Stimulated activated CD4-positive, alpha-beta T cell treated with anti-CD3 and anti-CD28 coated beads, TNF-alpha, amount 100 ng/mL, for 4 hours (primary cell): Measurements from ENCODE around the gene LAPTM5.
A peak's percentile ranks its signal among the peaks of the same experiment; 100 is the strongest.

Experiments used
- DNase-seq, 3 experiments: peaks; one replicate each; pipeline ENCODE4 v3.0.0-alpha.2; 2020; ENCODE audit warnings: low read depth in 3 of 3

The LAPTM5 gene

DNA sequence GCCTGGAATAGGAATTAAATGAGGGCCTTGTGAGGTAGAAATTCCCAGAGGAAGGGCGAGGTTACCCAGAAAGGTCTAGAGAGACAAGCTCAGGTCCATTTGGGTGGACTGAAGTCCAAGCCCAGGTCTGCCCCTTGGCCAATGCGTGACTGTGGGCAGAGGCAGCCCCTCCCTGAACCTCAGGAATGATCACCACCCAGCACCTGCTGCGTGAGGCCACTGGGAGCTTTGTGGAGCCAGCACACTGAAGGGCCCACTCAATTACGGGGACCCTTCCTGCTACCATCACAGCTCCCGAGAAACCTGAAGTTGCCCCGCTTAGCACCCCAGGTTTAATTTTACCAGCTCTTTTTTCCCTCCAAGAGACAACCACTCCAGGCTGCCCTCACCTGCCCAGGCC is 27.7 kb downstream of the LAPTM5 start:
- DNase-seq, result no peak

- no peak for DNase-seq
These were observed 28.5 kb downstream of the LAPTM5 start for GRCh38 chr1:30728832-30729638.

GRCh38 chr1:30728340-30728739 is 29.2 kb downstream of the LAPTM5 start:
- no peak for DNase-seq

- no peak for DNase-seq
These were observed 29.8 kb downstream of the LAPTM5 start for GRCh38 chr1:30727824-30728223.

DNA sequence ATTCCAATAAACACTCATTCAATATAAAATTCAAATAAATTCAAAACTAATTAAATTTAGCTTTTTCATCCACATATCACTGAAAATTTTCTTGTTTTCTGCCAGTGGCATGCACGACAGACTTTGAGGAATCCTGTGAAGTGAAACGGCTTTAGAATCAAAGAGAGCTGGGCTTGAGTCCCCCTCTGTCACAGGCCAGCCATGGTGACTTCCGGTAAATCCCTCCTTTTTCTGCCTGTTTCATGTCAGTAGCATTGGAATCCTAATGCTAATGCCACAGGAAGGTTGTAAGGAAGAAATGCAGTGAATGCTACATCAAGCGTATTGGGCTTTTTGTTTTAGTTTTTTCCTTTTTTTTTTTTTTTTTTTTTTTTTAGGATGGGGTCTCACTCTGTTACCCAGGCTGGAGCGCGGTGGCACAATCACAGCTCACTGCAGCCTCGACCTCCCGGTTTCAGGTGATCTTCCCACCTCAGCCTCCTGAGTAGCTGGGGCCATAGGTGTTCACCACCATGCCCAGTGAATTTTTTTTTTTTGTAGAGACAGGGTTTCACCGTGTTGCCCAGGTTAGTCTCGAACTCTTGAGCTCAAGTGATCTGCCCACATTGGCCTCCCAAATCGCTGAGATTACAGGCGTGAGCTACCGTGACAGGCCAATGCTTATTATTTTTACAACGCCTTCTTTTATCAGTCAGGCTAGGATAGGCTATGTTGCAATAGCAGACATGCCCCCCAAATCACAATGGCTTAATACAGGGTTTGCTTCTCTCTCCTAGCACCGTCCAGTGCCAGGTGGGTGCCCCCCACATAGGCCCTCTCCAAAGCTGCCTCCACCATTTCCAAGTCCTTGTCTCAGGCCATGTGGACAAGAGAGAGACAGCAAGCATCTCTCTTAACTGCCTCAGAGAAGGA is 30.5 kb downstream of the LAPTM5 start:
- no peak for DNase-seq

DNA sequence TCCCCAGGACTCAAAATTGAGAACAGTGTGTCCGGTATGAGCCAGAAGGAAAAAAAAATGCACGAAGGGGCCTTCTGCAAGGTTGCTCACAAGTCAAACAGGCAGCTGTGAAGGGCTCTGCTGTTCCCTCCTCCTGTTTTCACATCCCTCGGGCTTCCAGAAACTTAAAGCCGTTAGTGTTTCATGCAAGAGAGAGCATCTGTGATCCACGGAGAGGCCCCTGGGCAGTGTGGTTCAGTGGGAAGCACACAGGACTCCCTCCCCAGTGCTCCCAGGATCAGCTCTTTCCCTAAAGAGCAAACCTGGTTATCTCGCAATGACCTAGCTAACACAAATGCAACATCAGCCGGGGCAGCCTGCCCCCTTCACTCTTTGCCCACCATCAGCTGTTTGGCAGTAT is 31.3 kb downstream of the LAPTM5 start:
- DNase-seq, result no peak

DNA sequence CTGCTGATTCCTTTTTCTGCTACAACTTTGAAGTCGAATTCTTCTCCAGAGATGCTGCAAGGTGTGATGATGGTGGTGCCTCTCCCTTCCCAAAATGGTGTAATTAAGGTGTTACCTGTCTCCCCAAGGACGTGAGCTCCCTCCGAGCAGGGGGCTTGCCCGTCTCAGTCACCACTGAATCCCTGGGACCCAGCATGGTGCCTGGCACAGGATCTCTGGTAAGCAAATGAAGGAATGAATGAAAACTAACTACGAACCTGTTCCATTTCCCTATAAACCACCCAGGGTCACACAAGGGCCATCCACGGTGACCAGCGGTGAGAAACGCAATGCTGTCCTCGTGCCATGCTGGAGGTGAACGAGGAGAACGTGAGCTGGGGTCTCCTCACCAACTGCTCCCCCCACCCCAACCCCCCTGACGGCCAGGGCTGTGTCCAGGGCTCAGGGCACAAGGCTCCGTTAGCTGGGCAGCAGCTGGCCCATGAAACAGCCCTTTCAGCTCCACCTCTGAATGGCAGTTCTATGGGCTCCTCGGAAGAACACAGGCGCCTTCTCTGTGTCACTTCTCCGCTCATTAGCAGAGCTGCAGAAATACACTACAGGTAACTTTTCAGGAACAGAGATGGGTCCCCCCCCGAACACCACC is 32.0 kb downstream of the LAPTM5 start:
- DNase-seq, result no peak

DNA sequence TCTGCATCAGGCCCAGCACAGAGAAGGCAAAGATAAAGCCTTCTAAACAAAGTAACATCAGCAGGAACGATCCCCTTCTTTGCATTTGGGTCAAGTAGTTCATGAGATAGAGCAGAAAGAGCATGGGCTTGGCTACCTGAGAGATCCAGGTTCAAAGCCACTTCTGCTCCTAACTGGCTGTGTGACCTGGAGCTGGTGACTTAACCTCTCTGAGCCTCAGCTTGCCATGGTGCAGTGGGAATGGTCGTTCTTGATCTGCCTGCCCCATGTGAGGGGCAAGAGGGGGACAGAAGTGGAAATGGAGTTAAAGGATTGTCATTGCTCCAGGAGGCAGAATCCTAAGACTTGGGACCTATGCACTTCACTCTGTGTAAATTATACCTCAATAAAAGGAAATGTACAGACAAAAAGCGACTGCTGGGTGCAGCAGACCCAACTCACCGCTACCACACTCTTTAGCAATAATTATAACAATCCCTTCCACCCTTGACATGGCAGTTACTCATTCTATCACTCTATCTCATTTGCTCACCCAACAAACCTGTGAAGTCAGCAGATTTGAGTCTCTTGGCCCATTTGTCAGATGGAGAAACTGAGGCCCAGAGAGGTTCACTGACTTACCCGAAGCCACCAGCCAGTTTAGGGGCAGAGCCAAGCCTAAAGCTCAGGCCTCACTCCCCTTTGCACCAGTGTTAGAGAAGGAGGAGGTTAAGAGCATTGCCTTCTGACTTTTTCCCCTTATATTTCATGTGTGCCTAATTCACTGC is 32.7 kb downstream of the LAPTM5 start:
- DNase-seq, result no peak

GRCh38 chr1:30724175-30724574 is 33.4 kb downstream of the LAPTM5 start:
- DNase-seq, result no peak

- DNase-seq, result no peak
These were observed 34.2 kb downstream of the LAPTM5 start, which contains the start of gene MATN1 for GRCh38 chr1:30723331-30723755. MATN1 (minus strand) TSS chr1:30723585; CDS start chr1:30723551, 34 bp downstream.

DNA sequence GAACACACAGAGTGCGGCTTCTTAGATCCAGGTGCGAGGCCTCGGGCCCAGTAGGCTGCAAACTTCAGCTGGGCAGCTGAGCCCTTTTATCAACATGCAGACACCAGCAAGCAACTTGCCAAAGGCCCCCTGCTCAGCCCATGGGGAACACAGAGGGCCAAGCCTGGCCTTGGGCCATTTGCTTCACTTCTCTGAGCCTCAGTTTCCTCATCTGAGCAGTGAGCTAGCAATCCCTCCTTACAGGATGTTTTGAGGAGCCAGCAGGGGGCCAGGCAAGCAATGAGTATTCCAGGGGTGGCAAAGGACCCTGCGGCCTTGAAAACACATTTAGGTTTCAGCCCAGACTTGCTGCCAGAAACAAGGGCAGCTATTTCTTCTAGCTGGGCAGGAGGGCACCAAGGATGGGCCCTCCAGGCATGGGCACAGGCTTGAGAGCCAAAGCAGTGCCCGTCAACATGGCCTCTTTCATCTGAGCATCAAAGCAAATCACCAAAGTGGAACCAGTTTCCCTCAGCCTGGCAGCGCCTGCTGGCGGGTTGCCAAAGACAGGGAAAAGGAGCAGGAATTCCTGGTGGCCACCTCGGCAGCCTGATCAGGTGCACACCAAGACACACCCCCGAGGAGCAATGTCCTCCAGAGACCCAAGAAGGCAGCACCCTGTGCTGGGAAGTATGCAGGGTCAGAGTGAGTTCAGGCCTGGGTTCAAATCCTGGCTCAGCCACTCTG is 35.6 kb downstream of the LAPTM5 start:
- no peak for DNase-seq

- no peak for DNase-seq
These were observed 36.2 kb downstream of the LAPTM5 start for GRCh38 chr1:30721341-30721793.

GRCh38 chr1:30720271-30721223 is 37.0 kb downstream of the LAPTM5 start:
- no peak for DNase-seq

DNA sequence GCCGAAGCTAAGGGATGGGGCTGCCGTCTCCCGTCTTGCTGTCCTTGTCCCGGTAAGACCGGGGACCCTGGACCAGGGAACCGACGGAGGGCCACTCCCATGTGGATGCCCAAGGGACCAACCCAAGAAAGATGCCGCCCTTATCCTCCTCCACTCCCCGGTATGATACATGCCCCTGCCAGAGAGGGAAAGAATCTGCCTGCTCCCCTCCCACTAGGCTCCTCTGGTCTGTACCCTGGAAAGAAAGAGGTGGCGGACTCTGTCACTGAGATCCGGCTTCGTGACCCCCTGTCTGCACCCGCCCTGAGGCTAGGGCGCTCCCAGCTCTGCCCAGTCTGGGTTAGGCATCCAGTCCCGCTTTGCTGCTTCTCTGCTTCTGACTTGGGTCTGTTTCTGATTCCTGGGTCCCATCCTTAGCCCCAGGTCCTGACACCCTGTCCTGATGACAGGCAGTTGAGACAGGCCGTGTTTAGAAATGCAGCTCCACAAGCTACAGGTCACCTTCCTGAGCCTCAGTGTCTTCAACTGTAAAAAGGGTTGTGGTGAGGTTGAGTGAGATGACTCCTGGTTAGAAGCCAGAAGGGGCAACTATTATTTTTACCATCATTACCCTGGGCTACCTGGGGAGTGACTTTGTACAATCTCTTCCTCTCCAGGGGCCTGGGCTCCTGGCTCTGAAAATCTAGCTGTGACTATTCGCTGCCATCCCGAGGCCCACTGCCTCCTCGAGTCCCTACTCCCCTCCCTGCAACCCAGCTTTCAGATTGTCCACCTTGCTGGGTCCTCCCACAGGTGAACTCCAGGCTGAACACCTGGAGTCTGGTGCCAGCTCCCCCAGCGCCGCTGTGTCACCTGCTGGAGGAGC is 37.9 kb downstream of the LAPTM5 start:
- no peak for DNase-seq

DNA sequence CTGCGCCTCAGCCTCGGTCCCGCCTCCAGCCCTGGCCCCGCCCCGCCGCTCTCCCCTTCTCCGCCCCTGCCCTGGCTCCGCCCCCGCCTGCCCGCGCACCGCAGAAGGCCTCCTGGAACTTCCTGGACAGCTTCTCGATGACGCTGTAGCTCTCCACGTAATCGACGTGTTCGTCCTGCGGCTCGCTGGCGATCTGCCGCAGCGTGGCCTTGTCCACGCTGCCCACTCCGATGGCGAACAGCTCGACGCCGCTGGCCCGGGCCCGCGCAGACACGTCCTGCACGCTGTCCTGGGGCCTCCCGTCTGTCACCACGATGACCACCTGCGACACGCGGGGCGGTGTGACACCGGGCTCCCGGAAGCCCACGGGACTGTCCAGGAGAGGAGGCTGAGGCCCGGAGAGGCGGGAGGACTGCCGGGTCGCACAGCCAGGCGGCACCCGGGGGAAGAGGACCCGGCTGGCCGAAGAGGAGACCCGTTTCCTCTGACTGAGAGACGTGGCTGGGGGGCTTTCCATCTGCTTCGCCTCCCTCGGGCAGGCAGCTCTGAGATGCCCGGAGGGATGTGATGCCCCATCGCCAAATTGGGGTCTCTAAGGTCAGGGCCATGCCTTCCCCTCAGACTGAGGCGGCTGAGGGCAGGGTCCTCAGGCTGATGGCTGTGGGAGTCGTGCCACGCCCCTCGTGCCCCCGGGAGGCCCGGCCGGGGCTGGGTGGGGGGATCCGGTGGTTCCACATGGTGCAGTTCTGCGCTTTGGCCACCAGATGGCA is 38.8 kb downstream of the LAPTM5 start:
- peak; percentile 75 to 86 (median 77) for DNase-seq

- peak; percentile 99 to 100 (median 100) for DNase-seq
These were observed 39.4 kb downstream of the LAPTM5 start for GRCh38 chr1:30718091-30718635.

DNA sequence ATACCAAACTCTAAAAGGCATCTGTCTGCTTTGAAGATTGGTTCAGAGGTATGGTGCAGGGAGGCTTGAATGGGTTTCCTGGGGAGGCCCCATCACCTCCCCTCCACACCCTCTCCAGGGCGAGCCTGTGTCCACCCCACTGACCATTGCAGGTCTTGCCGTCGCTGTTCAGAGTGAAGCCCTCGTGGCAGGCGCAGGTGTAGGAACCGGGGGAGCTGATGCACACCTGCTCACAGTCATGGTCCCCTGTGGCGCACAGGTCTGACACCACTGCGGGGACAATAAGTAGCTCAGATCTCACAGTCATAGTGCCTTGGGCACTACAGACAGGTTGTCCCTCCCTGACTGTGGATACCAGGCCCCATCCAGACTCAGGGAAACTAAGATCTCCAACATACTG is 40.9 kb downstream of the LAPTM5 start:
- DNase-seq, result no peak
